GM18502 (cell line): ENCODE measurements around the gene MYL9.

ENCODE experiments used
- ATAC-seq: cut with Tn5 transposase; IDR thresholded peaks from one replicate; pipeline ENCODE4 v1.9.1; 2021; ENCODE audit warnings: mild to moderate bottlenecking; ENCODE audit not compliant: unreplicated experiment, poor library complexity

The MYL9 gene

GRCh38 chr20:36578356-36579041, 37.2 kb downstream of the MYL9 start:
- ATAC-seq, result no peak

- ATAC-seq, result no peak
Measured at GRCh38 chr20:36579996-36580545, 38.8 kb downstream of the MYL9 start.

DNA sequence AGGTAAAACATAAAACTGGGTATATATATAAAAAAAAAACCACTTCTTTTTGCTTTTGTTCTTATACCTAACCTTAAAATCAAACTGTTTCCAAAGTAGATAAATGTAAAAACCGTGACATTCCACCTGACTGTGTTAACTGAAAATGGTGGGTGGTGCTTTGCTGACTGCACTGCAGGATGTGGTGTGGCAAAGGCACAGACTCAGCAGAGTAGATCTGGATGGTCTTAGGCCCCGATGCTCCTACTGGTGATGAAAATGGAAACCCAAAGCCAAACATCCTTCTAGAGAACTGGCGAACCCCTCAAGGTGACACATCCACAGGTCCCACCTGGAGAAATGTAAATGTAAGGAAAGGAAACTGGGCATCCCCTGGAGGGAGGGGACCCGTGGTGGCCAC, 41.0 kb downstream of the MYL9 start:
- no peak for ATAC-seq

DNA sequence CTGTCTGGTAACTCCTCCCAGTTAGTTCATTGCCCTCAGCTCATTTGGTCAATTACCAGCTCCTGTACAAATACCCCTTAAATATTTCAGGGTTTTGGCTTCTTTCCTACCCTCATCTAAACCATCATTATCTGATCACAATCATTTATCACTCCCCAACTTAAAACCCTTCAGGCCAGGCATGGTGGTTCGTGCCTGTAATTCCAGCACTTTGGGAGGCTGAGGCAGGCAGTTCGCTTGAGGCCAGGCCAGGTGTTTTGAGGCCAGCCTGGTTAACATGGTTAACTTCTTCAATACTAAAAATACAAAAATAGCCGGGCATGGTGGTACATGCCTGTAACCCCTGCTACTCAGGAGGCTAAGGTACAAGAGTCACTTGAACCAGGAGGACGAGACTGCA, 41.5 kb downstream of the MYL9 start:
- no peak for ATAC-seq

DNA sequence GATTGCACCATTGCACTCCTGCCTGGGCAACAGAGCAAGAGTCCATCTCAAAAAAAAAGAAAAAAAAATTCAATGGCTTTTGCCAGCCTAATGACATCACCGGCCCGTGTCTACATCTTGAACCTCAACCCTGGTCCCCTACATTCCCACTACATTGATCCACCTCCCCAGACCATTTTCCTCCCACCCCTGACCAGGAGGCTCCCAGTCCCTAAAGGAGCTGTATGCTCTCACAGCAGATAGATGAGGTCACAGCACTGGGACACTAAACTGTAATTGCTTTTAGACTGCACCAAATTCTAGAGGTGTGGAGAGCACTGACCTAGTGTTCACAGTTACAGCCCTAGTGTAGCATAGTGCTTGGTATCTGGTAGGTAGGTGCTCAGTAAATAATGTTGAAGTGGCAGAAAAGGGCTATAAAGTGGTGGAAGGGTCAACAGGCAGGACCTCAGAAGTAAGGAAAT, 42.7 kb downstream of the MYL9 start:
- no peak for ATAC-seq

DNA sequence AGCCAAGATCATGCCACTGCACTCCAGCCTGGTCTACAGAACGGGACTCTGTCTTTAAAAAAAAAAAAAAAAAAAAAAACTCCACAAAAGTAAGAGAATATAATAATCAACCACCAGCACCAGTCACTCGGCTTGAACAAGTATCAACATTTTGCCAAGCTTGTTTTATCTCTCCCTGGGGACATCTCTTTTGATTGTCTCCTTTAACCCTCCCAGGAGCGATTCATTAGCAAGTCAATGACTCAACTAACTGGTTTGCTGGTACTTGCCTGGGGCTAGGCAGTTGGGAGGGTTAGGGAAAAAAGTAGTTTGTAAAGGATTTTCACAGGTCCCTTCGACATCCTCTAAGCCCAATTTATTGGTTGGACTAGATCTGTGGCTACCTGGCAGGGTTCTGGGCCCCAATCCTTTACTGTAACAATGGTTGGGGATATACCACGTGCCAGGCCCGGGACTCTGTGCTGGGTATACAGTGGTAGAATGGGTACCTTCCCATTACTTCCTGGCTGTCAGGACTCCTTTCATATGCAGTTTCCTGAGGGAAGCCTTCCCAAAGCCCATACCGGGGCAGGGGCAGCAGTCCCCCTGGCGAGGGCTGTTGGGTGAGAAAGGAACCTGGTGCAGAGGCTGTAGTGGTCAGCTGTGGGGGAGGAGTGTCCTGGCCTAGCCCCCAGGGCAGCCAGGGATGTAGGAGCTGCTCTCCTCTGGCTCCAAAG, 44.2 kb downstream of the MYL9 start:
- ATAC-seq, result no peak

GRCh38 chr20:36587388-36588070, 46.2 kb downstream of the MYL9 start:
- no peak for ATAC-seq

DNA sequence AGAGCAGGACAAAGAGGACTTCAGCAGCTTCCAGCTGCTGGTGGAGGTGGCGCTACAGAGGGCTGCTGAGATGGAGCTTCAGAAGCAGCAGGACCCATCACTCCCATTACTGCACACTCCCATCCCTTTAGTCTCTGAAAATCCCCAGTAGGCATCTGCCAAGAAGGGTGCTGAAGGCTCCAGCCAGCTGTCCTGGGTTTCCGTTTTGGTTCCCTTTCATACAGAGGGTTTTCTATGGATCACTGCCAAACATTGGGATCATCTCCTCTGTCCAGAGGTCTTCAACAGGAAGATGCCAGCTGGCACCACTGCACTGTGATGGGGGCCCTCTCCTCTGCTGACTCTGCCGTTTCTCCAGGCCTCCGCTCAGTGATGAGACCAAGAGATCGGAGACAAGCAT, 50.0 kb downstream of the MYL9 start:
- ATAC-seq, result no peak

DNA sequence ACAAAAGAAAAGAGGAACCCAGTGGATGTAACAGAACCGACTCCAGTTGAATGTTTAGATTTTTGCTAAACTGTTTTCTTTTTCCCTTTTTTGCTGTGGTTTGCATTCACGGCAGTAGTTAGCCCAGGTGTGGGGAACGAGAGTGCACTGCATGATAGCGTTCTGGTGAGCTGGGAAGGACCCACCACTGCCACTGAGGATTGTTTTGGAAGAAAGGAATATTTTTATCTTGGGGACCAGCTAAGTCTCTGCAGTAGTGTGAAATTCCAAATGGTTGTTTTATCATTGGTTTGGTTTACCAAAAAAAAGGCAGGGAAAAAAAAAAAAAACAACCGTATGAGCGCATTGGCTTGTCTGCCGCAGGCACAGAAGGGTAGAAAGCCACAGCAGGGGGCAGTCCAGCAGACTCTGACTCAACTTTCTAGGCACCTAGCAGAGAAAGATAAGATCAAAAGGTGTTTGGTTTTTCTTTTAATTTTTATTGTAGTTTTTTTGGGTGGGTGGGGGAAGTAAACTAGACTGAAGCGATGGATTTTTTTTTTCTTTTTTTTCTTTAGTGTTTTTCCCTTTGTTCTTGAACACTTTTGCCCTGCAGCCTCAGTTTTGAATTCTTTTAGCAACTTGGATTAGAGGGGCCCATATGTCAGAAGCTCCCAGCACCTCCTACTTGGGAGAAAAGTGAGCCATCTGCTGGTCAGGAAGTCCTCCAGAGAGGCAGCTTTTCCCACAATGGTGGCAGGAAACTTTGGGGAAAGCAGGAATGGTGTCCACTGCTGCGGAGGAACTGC, 50.7 kb downstream of the MYL9 start:
- no peak for ATAC-seq

GRCh38 chr20:36593347-36593929, 52.1 kb downstream of the MYL9 start:
- ATAC-seq, result no peak

DNA sequence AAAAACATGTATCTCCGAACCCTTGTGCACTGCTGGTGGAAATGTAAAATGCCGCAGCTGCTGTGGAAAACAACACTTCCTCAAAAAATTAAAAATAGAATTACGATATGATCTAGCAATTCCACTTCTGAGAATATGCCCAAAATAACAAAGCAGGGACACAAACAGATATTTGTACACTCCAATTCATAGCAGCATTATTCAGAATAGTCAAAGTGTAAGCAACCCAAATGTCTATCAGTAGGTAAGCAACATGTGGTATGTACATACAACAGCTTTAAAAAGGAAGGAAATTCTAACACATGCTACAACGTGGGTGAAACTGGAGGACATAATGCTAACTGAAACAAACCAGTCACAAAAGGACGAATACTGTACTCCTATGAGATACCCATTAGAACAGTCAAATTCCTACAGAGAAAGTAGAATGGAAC, 58.6 kb downstream of the MYL9 start:
- ATAC-seq, result no peak
